Measurements from ENCODE around the gene RPIA.

- TF ChIP-seq CTCF (conservative IDR thresholded peaks at IDR 0.05 in 1 of 2, IDR thresholded peaks at IDR 0.05 in 1 of 2; ENCODE audit: extremely low read depth in 1 of 2, insufficient read depth in 1 of 2, low read depth in 1 of 2, low read length in 2 of 2) = no peak
- TF ChIP-seq EZH2 (IDR thresholded peaks at IDR 0.05; ENCODE audit: borderline replicate concordance, low read length) = no peak
Observed at GRCh38 chr2:88735853-88736252, 44.4 kb downstream of the RPIA start.
